H1 (cell line): ENCODE measurements around the gene PAK6. TPM values are rescaled to one million over a fixed set of nuclear protein-coding genes. Genes with fewer than 3 reads are reported as not detected.

Experiments
- CEBPB ChIP-seq: IDR thresholded peaks from 2 replicates; pipeline ENCODE4 v1.6.1; 2012; ENCODE audit warnings: low read depth, low read length
- EGR1 ChIP-seq: IDR thresholded peaks from 2 replicates; pipeline ENCODE4 v1.6.1; 2011; ENCODE audit warnings: low read depth, low read length, borderline replicate concordance
- EP300 ChIP-seq, 2 experiments: IDR thresholded peaks; 1 replicate in 1 of 2; 2 replicates in 1 of 2; pipeline ENCODE4 v1.6.1; 2011 to 2012; ENCODE audit warnings: low read depth in 2 of 2, low read length in 2 of 2, mild to moderate bottlenecking in 2 of 2, borderline replicate concordance in 1 of 2, inconsistent platforms in 1 of 2, moderate library complexity in 1 of 2
- NANOG ChIP-seq: IDR thresholded peaks from 2 replicates; pipeline ENCODE4 v1.6.1; 2011; ENCODE audit warnings: low read length, low read depth, mild to moderate bottlenecking, inconsistent platforms; ENCODE audit not compliant: insufficient read depth, poor library complexity, severe bottlenecking
- SP2 ChIP-seq: IDR thresholded peaks from 2 replicates; pipeline ENCODE4 v1.6.1; 2012; ENCODE audit warnings: mild to moderate bottlenecking, low read length, inconsistent platforms
- SP4 ChIP-seq: IDR thresholded peaks from 2 replicates; pipeline ENCODE4 v1.6.1; 2012; ENCODE audit warnings: low read length, inconsistent platforms
- polyA plus RNA-seq, 7 experiments: library from polyadenylated mRNA; depleted of rRNA in 3 of 7; stranded (reverse) in 5 of 7; unstranded in 2 of 7; fragments of >200 nt in 5 of 7; fragments of 200-250 nt in 2 of 7; gene quantifications; 1 replicate in 5 of 7; 2 replicates in 1 of 7; 4 replicates in 1 of 7; pipeline versions ENCODE4 v1.2.1 to v1.2.3, GENCODE V29; 2011 to 2013; ENCODE audit warnings: missing spikeins in 2 of 7, mixed read lengths in 2 of 7
- total RNA-seq: library from RNA; stranded (reverse); fragmentation: NEBNext Ultra II Directional; extraction: Animal tissue kit (Norgen Biotek cat#: 25700); gene quantifications from 2 replicates; pipeline ENCODE4 v1.2.1, GENCODE V29; 2021

Gene PAK6
- total and polyA plus RNA-seq, 2 of the 8 experiments (the other 6 are each of a cell fraction or from before 2014, with no cell fraction given): 6.9 to 9.4 TPM

GRCh38 chr15:40242213-40242599 lies 3.3 kb downstream of the PAK6 start (continued):
- TF ChIP-seq CEBPB (no peak), SP2 (no peak), EP300 (IDR thresholded peaks at IDR 0.05; ENCODE audit: borderline replicate concordance in 1 of 2, low read depth in 2 of 2, low read length in 2 of 2) (no peak), NANOG (no peak), EGR1 (no peak), SP4 (no peak)
